ENCODE data around the gene SFMBT1.

SFMBT1 gene

GRCh38 chr3:53079147-53079546, 33.3 kb upstream of the SFMBT1 start:
- no peak for TF ChIP-seq CTCF (IDR thresholded peaks at IDR 0.05; ENCODE audit: insufficient read depth, missing control alignments)
- DNase-seq (ENCODE audit: insufficient read length, low spot score) (no peak), FAIRE-seq (no peak)

GRCh38 chr3:53078656-53079055, 32.8 kb upstream of the SFMBT1 start:
- DNase-seq (ENCODE audit: insufficient read length, low spot score) (no peak), FAIRE-seq (no peak)
- TF ChIP-seq CTCF (IDR thresholded peaks at IDR 0.05; ENCODE audit: insufficient read depth, missing control alignments) = no peak

GRCh38 chr3:53077476-53078220, 31.8 kb upstream of the SFMBT1 start:
- DNase-seq (ENCODE audit: insufficient read length, low spot score) (no peak), FAIRE-seq (no peak)
- no peak for TF ChIP-seq CTCF (IDR thresholded peaks at IDR 0.05; ENCODE audit: insufficient read depth, missing control alignments)

- DNase-seq (ENCODE audit: insufficient read length, low spot score) (no peak), FAIRE-seq (no peak)
- TF ChIP-seq CTCF (IDR thresholded peaks at IDR 0.05; ENCODE audit: insufficient read depth, missing control alignments) = no peak
Observed at GRCh38 chr3:53075743-53076140, 29.9 kb upstream of the SFMBT1 start.

GRCh38 chr3:53074761-53075742, 29.2 kb upstream of the SFMBT1 start:
- no peak for TF ChIP-seq CTCF (IDR thresholded peaks at IDR 0.05; ENCODE audit: insufficient read depth, missing control alignments)
- DNase-seq (ENCODE audit: insufficient read length, low spot score) = no peak
- no peak for FAIRE-seq

- no peak for TF ChIP-seq CTCF (IDR thresholded peaks at IDR 0.05; ENCODE audit: insufficient read depth, missing control alignments)
- no peak for DNase-seq (ENCODE audit: insufficient read length, low spot score)
- FAIRE-seq = no peak
Observed at GRCh38 chr3:53074366-53074696, 28.5 kb upstream of the SFMBT1 start.
